Endothelial cell of umbilical vein (primary cell): ENCODE measurements around the gene RAB3IP. TPM values are rescaled to one million over a fixed set of nuclear protein-coding genes. Genes with fewer than 3 reads are reported as not detected.
"Not testable (repeated sequence)": the region's sequence is repeated elsewhere in the genome, so short reads cannot be mapped to it uniquely, and the experiment has no call there.

Source experiments
- BruUV-seq: library from RNA; stranded (reverse); fragments of 400-500 nt; replicated peaks from 2 replicates; lab custom pipeline; 2021; lab: Mats Ljungman, UMichigan
- CTCF ChIA-PET: fragments of 300-600, 350-600 bp; sonication (Branson Sonifier 250); formaldehyde crosslinking; loops from one replicate; lab custom pipeline; 2021; ENCODE audit warnings: antibody characterized with exemption, inconsistent platforms; lab: Charles Lee
- POLR2A ChIA-PET: fragments of 300-600, 350-600 bp; sonication (Branson Sonifier 250); formaldehyde crosslinking; loops from one replicate; lab custom pipeline; 2021; ENCODE audit warnings: antibody characterized with exemption, inconsistent platforms; lab: Charles Lee
- DNase-seq: peaks from one replicate; pipeline ENCODE4 v3.0.0-alpha.2; 2011; ENCODE audit warnings: low read depth, low spot score
- FAIRE-seq: peaks from 2 replicates; lab custom pipeline; 2011; peaks lifted over from hg19 to GRCh38; lab: Jason Lieb, UNC
- H2AFZ ChIP-seq: 2 replicates; pipeline ENCODE4 v1.6.0; 2012; ENCODE audit warnings: low read depth, low read length, control low read depth, inconsistent platforms
- H3K27ac ChIP-seq: 2 replicates; pipeline ENCODE4 v1.5.1; 2011; ENCODE audit warnings: low read depth, mild to moderate bottlenecking, control low read depth, low read length, moderate library complexity; ENCODE audit not compliant: insufficient read depth
- H3K27me3 ChIP-seq, 2 experiments: 2 replicates each; pipeline versions ENCODE4 v1.6.0 to v1.6.1; 2011; ENCODE audit warnings: low read length in 2 of 2, mixed read lengths in 1 of 2; ENCODE audit not compliant: control insufficient read depth in 2 of 2, insufficient read depth in 2 of 2
- H3K36me3 ChIP-seq, 2 experiments: 2 replicates in 1 of 2; 3 replicates in 1 of 2; pipeline ENCODE4 v1.5.1; 2011; ENCODE audit warnings: low read length in 2 of 2, mild to moderate bottlenecking in 1 of 2, moderate library complexity in 1 of 2; ENCODE audit not compliant: control insufficient read depth in 2 of 2, insufficient read depth in 2 of 2; ENCODE audit errors: extremely low read depth in 1 of 2
- H3K4me1 ChIP-seq: 3 replicates; pipeline ENCODE4 v1.5.1; 2011; ENCODE audit warnings: mild to moderate bottlenecking, low read length; ENCODE audit not compliant: control insufficient read depth, insufficient read depth; ENCODE audit errors: extremely low read depth
- H3K4me2 ChIP-seq: 2 replicates; pipeline ENCODE4 v1.6.1; 2011; ENCODE audit warnings: low read length, control low read depth, mixed read lengths; ENCODE audit not compliant: insufficient read depth
- H3K4me3 ChIP-seq, 3 experiments: fragments of 200-600 bp in 1 of 3; sonication (generic), shearing (Covaris generic) in 1 of 3; replicated peaks in 1 of 3; 2 replicates each; pipeline ENCODE4 v1.5.1; 2011 to 2016; ENCODE audit warnings: control low read depth in 3 of 3, low read length in 3 of 3, mild to moderate bottlenecking in 2 of 3, inconsistent platforms in 1 of 3, low read depth in 1 of 3, moderate library complexity in 1 of 3; ENCODE audit not compliant: insufficient read depth in 1 of 3
- H3K79me2 ChIP-seq: 2 replicates; pipeline ENCODE4 v1.6.0; 2012; ENCODE audit warnings: low read length, inconsistent platforms; ENCODE audit not compliant: control insufficient read depth, insufficient read depth
- H3K9ac ChIP-seq: replicated peaks from 2 replicates; pipeline ENCODE3; 2011; ENCODE audit warnings: low read length, control low read depth; ENCODE audit not compliant: insufficient read depth; ENCODE audit errors: extremely low read depth
- H3K9me1 ChIP-seq: replicated peaks from 3 replicates; pipeline ENCODE4 v1.6.0; 2011; ENCODE audit warnings: mild to moderate bottlenecking, low read length; ENCODE audit not compliant: control insufficient read depth, insufficient read depth; ENCODE audit errors: extremely low read depth
- H3K9me3 ChIP-seq: replicated peaks from 2 replicates; pipeline ENCODE4 v1.5.1; 2012; ENCODE audit warnings: low read length, inconsistent platforms; ENCODE audit not compliant: control insufficient read depth, insufficient read depth
- H4K20me1 ChIP-seq: replicated peaks from 2 replicates; pipeline ENCODE3; 2011; ENCODE audit warnings: mild to moderate bottlenecking, low read length; ENCODE audit not compliant: control insufficient read depth, insufficient read depth; ENCODE audit errors: extremely low read depth
- CTCF ChIP-seq, 2 donors: IDR thresholded peaks; 1 replicate in 1 of 2; 2 replicates in 1 of 2; pipeline ENCODE4 v1.5.1; 2011; ENCODE audit warnings: low read length in 2 of 2, mild to moderate bottlenecking in 2 of 2, moderate library complexity in 2 of 2, control low read depth in 1 of 2, inconsistent platforms in 1 of 2, low read depth in 1 of 2; ENCODE audit not compliant: insufficient read depth in 1 of 2; ENCODE audit errors: extremely low read depth in 1 of 2
- EZH2 ChIP-seq: IDR thresholded peaks from 2 replicates; pipeline ENCODE4 v1.6.1; 2012; ENCODE audit warnings: borderline replicate concordance, low read depth, mild to moderate bottlenecking, moderate library complexity, low read length, inconsistent platforms; ENCODE audit not compliant: severe bottlenecking
- FOS ChIP-seq: IDR thresholded peaks from 2 replicates; pipeline ENCODE4 v1.6.1; 2011; ENCODE audit warnings: mild to moderate bottlenecking, low read length, moderate library complexity, borderline replicate concordance; ENCODE audit not compliant: insufficient read depth
- GATA2 ChIP-seq: IDR thresholded peaks from 2 replicates; pipeline ENCODE4 v1.7.0; 2011; ENCODE audit warnings: low read depth, mild to moderate bottlenecking, moderate library complexity, mixed read lengths, low read length; ENCODE audit not compliant: insufficient read length, insufficient read depth
- JUN ChIP-seq: IDR thresholded peaks from 2 replicates; pipeline ENCODE4 v1.6.1; 2011; ENCODE audit warnings: borderline replicate concordance, low read depth; ENCODE audit not compliant: insufficient read length, insufficient read depth
- MAX ChIP-seq: IDR thresholded peaks from 2 replicates; pipeline ENCODE4 v1.6.1; 2011; ENCODE audit not compliant: insufficient read depth, insufficient read length
- MYC ChIP-seq: IDR thresholded peaks from one replicate; pipeline ENCODE4 v1.6.1; 2011; ENCODE audit warnings: mild to moderate bottlenecking, low read depth, low read length
- POLR2A ChIP-seq: IDR thresholded peaks from 2 replicates; pipeline ENCODE4 v1.6.1; 2012; ENCODE audit warnings: low read depth, mild to moderate bottlenecking, control low read depth, low read length
- POLR2AphosphoS5 ChIP-seq: IDR thresholded peaks from 2 replicates; pipeline ENCODE4 v1.6.1; 2012; ENCODE audit warnings: low read depth, mild to moderate bottlenecking, control low read depth, low read length, moderate library complexity; ENCODE audit not compliant: insufficient read depth
- dilution Hi-C: fragments of 300-500 bp; cut with MboI; formaldehyde crosslinking; loops from one replicate; pipeline ENCODE4 v1.15.0; 2019; ENCODE audit warnings: low sequenced_read_pairs; ENCODE audit not compliant: extremely low pct_ligation_motif_present
- intact Hi-C: fragments of 100-400 bp; cut with micrococcal nuclease; formaldehyde crosslinking; loops from one replicate; pipeline ENCODE4 v1.10.0; 2022
- polyA plus RNA-seq, 4 experiments: library from polyadenylated mRNA; depleted of rRNA in 3 of 4; stranded (reverse) in 3 of 4; unstranded in 1 of 4; fragments of >200 nt; gene quantifications; 2 replicates each; pipeline versions ENCODE4 v1.2.1 to v1.2.3, GENCODE V29; 2011 to 2012; ENCODE audit warnings: missing spikeins in 1 of 4
- total RNA-seq: library from RNA; stranded (reverse); gene quantifications from 2 replicates; pipeline ENCODE4 v1.2.3, GENCODE V29; 2021

The RAB3IP gene
- total and polyA plus RNA-seq, 2 donors (not counting 3 experiments of a cell fraction or from before 2014, with no cell fraction given) = 9.6 to 13.3 TPM

DNA sequence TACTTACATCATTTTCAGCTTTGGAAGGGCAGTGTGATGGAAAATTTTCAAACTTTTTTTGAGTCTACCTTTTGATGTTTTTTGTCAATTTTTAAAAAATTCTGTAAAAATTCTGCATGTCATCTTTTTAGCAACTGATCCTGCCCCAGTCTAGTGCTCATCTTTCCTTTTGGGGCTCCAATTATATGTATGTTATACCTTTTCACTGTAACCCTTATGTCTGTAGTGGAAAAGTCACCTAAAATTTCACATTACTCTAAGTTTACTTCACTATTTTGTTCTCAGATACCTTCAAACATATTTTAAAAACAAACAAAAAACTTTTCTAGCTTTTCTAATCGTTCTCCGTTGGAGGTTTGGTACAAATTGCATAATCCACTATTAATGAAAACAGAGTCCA, 53.9 kb downstream of the RAB3IP start:
- DNase-seq (no peak), FAIRE-seq (no peak)
- H3K36me3 ChIP-seq = peaks cover 0 to 2% of the 10 kb centered on the region in 2 experiments
- H3K4me1 ChIP-seq = no peaks in the 10 kb centered on the region
- H2AFZ ChIP-seq = no peak overlapping the region
- ChIA-PET POLR2A (no interaction called here), CTCF (interaction anchor here (1.6 kb wide), 1 partner anchor 9 kb away, joined by 7 read pairs; no protein-coding TSS in a partner anchor)
- H3K27ac ChIP-seq = no peak overlapping the region
- no peak overlapping the region for H3K4me2 ChIP-seq
- H4K20me1 ChIP-seq = no peaks in the 10 kb centered on the region
- peaks cover 2% of the 10 kb centered on the region for H3K9me3 ChIP-seq
- H3K79me2 ChIP-seq = no peaks in the 10 kb centered on the region
- dilution Hi-C loops = no loop called here
- H3K4me3 ChIP-seq = no peak overlapping the region
- TF ChIP-seq POLR2A (no peak), EZH2 (no peak), JUN (no peak), POLR2AphosphoS5 (no peak), MYC (no peak), MAX (no peak), FOS (no peak), GATA2 (no peak), CTCF (IDR thresholded peaks at IDR 0.05; ENCODE audit: extremely low read depth in 1 of 2, insufficient read depth in 1 of 2, low read depth in 1 of 2, low read length in 2 of 2) (no peak)
- no TSS peak for BruUV-seq
- H3K9ac ChIP-seq = no peak overlapping the region
- H3K9me1 ChIP-seq = no peaks in the 10 kb centered on the region
- intact Hi-C loops = no loop called here
- no peaks in the 10 kb centered on the region for H3K27me3 ChIP-seq

- dilution Hi-C loops, intact Hi-C loops, H3K27me3 ChIP-seq, H4K20me1 ChIP-seq, POLR2A ChIA-PET, H3K4me2 ChIP-seq, BruUV-seq, H3K9ac ChIP-seq, DNase-seq, H3K9me3 ChIP-seq, H3K27ac ChIP-seq, H3K4me1 ChIP-seq, H3K79me2 ChIP-seq, H2AFZ ChIP-seq, FAIRE-seq, H3K9me1 ChIP-seq, CTCF ChIA-PET, H3K36me3 ChIP-seq, H3K4me3 ChIP-seq: not testable (repeated sequence)
These were observed 68.6 kb downstream of the RAB3IP start for GRCh38 chr12:69807101-69807897.
